Karpas-422 (cell line): ENCODE data around the gene ST6GALNAC6. TPM values are rescaled to one million over a fixed set of nuclear protein-coding genes. Genes with fewer than 3 reads are reported as not detected.

ENCODE experiments used
- DNase-seq: peaks from one replicate; pipeline ENCODE4 v3.0.0-alpha.2; 2015
- H2AFZ ChIP-seq: fragments of 200-600 bp; sonication (generic); 2 replicates; pipeline ENCODE4 v1.6.1; 2014; ENCODE audit warnings: antibody characterized with exemption, low read length, mixed read lengths
- H3K27ac ChIP-seq: fragments of 200-600 bp; sonication (generic); 2 replicates; pipeline ENCODE4 v1.5.1; 2014; ENCODE audit warnings: mild to moderate bottlenecking, low read length, moderate library complexity
- H3K27me3 ChIP-seq: fragments of 200-600 bp; sonication (generic); 2 replicates; pipeline ENCODE4 v1.6.1; 2014; ENCODE audit warnings: low read length, mixed read lengths
- H3K36me3 ChIP-seq: fragments of 200-600 bp; sonication (generic); 2 replicates; pipeline ENCODE4 v1.6.1; 2014; ENCODE audit warnings: low read length, mixed read lengths; ENCODE audit not compliant: insufficient read depth
- H3K4me1 ChIP-seq: fragments of 200-600 bp; sonication (generic); 2 replicates; pipeline ENCODE4 v1.6.1; 2014; ENCODE audit warnings: mild to moderate bottlenecking, low read length, mixed read lengths
- H3K4me2 ChIP-seq: fragments of 200-600 bp; sonication (generic); 2 replicates; pipeline ENCODE4 v1.6.1; 2014; ENCODE audit warnings: low read length, low read depth, mild to moderate bottlenecking; ENCODE audit not compliant: poor library complexity, severe bottlenecking
- H3K4me3 ChIP-seq: fragments of 200-600 bp; sonication (generic); 2 replicates; pipeline ENCODE4 v1.5.1; 2014; ENCODE audit warnings: mild to moderate bottlenecking, antibody characterized with exemption, low read length, mixed read lengths
- H3K79me2 ChIP-seq: fragments of 200-600 bp; sonication (generic); 2 replicates; pipeline ENCODE4 v1.6.1; 2014; ENCODE audit warnings: mild to moderate bottlenecking, low read length, mixed read lengths
- H3K9ac ChIP-seq: fragments of 200-600 bp; sonication (generic); 2 replicates; pipeline ENCODE4 v1.6.0; 2014; ENCODE audit warnings: low read length
- H3K9me2 ChIP-seq: fragments of 200-600 bp; sonication (generic), shearing (Covaris generic); replicated peaks from 2 replicates; pipeline ENCODE4 v1.6.0; 2014; ENCODE audit warnings: mild to moderate bottlenecking, low read length, moderate library complexity; ENCODE audit not compliant: insufficient read depth
- H3K9me3 ChIP-seq: fragments of 300-700, 200-600 bp; sonication (generic); 2 replicates; pipeline ENCODE4 v1.6.1; 2014; ENCODE audit warnings: low read length, mixed read lengths
- H4K20me1 ChIP-seq: fragments of 200-600 bp; sonication (generic); 2 replicates; pipeline ENCODE4 v1.6.1; 2014; ENCODE audit warnings: mild to moderate bottlenecking, antibody characterized with exemption, low read length, low read depth; ENCODE audit not compliant: insufficient read depth
- total RNA-seq: library from RNA; depleted of rRNA; stranded (reverse); fragments of >200 nt; shearing (Covaris generic); gene quantifications from 2 replicates; pipeline ENCODE4 v1.2.3, GENCODE V29; 2014; ENCODE audit warnings: low replicate concordance

The ST6GALNAC6 gene
- total RNA-seq, 1 experiment from 2014 or later, result 21.7 TPM

GRCh38 chr9:127858041-127858512 is 41.3 kb downstream of the ST6GALNAC6 start:
- Histone ChIP-seq H2AFZ (no peak overlapping the region), H3K4me1 (no peaks in the 10 kb centered on the region)

GRCh38 chr9:127857278-127857677 is 42.1 kb downstream of the ST6GALNAC6 start:
- Histone ChIP-seq H2AFZ (no peak overlapping the region), H3K27me3 (no peaks in the 10 kb centered on the region), H3K9me2 (no peaks in the 10 kb centered on the region), H3K79me2 (no peaks in the 10 kb centered on the region), H4K20me1 (no peaks in the 10 kb centered on the region), H3K9me3 (no peaks in the 10 kb centered on the region), H3K4me2 (no peak overlapping the region), H3K36me3 (no peaks in the 10 kb centered on the region), H3K27ac (no peak overlapping the region), H3K9ac (no peak overlapping the region), H3K4me1 (no peaks in the 10 kb centered on the region), H3K4me3 (no peak overlapping the region)
- DNase-seq, result no peak

More at GRCh38 chr9:127858041-127858512, 41.3 kb downstream of the ST6GALNAC6 start:
- Histone ChIP-seq H3K36me3 (no peaks in the 10 kb centered on the region), H3K79me2 (no peaks in the 10 kb centered on the region), H3K9ac (no peak overlapping the region), H4K20me1 (no peaks in the 10 kb centered on the region), H3K4me3 (no peak overlapping the region), H3K9me2 (no peaks in the 10 kb centered on the region), H3K27ac (no peak overlapping the region), H3K27me3 (no peaks in the 10 kb centered on the region), H3K4me2 (no peak overlapping the region), H3K9me3 (no peaks in the 10 kb centered on the region)
- DNase-seq, result no peak

GRCh38 chr9:127856729-127857116 is 42.7 kb downstream of the ST6GALNAC6 start:
- Histone ChIP-seq H3K27me3 (no peaks in the 10 kb centered on the region), H3K9me3 (no peaks in the 10 kb centered on the region), H3K4me3 (no peak overlapping the region), H3K9ac (no peak overlapping the region), H4K20me1 (no peaks in the 10 kb centered on the region), H2AFZ (no peak overlapping the region), H3K9me2 (no peaks in the 10 kb centered on the region), H3K36me3 (no peaks in the 10 kb centered on the region), H3K4me2 (no peak overlapping the region), H3K79me2 (no peaks in the 10 kb centered on the region), H3K4me1 (no peaks in the 10 kb centered on the region), H3K27ac (no peak overlapping the region)
- no peak for DNase-seq

GRCh38 chr9:127856094-127856728 is 43.2 kb downstream of the ST6GALNAC6 start:
- H3K9me3 ChIP-seq, result no peaks in the 10 kb centered on the region
- no peaks in the 10 kb centered on the region for H3K79me2 ChIP-seq
- H3K36me3 ChIP-seq, result no peaks in the 10 kb centered on the region
- no peaks in the 10 kb centered on the region for H3K27me3 ChIP-seq
- H3K27ac ChIP-seq, result no peak overlapping the region
- no peak overlapping the region for H3K9ac ChIP-seq
- no peak for DNase-seq
- no peaks in the 10 kb centered on the region for H3K4me1 ChIP-seq
- H4K20me1 ChIP-seq, result no peaks in the 10 kb centered on the region
- no peaks in the 10 kb centered on the region for H3K9me2 ChIP-seq
- no peak overlapping the region for H3K4me2 ChIP-seq
- no peak overlapping the region for H3K4me3 ChIP-seq
- H2AFZ ChIP-seq, result no peak overlapping the region

- DNase-seq, result no peak
- Histone ChIP-seq H2AFZ (no peak overlapping the region), H3K27me3 (no peaks in the 10 kb centered on the region), H3K79me2 (no peaks in the 10 kb centered on the region), H3K9ac (no peak overlapping the region), H3K4me3 (no peak overlapping the region), H4K20me1 (no peaks in the 10 kb centered on the region), H3K4me2 (no peak overlapping the region), H3K27ac (no peak overlapping the region), H3K9me3 (no peaks in the 10 kb centered on the region), H3K36me3 (no peaks in the 10 kb centered on the region), H3K4me1 (no peaks in the 10 kb centered on the region), H3K9me2 (no peaks in the 10 kb centered on the region)
Measured at GRCh38 chr9:127855522-127855921, 43.9 kb downstream of the ST6GALNAC6 start.

- H3K9me2 ChIP-seq, result no peaks in the 10 kb centered on the region
- no peak overlapping the region for H3K4me3 ChIP-seq
- no peaks in the 10 kb centered on the region for H3K4me1 ChIP-seq
- H3K36me3 ChIP-seq, result no peaks in the 10 kb centered on the region
- H3K79me2 ChIP-seq, result no peaks in the 10 kb centered on the region
- no peak overlapping the region for H3K27ac ChIP-seq
- H3K27me3 ChIP-seq, result no peaks in the 10 kb centered on the region
- H2AFZ ChIP-seq, result no peak overlapping the region
- no peak for DNase-seq
- no peaks in the 10 kb centered on the region for H4K20me1 ChIP-seq
- H3K9ac ChIP-seq, result no peak overlapping the region
- peaks cover under 1% of the 10 kb centered on the region; the same call in 1 of the 2 replicates for H3K9me3 ChIP-seq
- no peak overlapping the region for H3K4me2 ChIP-seq
Measured at GRCh38 chr9:127854960-127855359, 44.4 kb downstream of the ST6GALNAC6 start.

GRCh38 chr9:127854184-127854806 is 45.1 kb downstream of the ST6GALNAC6 start, which contains the start of gene ENG:
ENG (minus strand) TSS chr9:127854658; CDS start chr9:127854355, 303 bp downstream.
- H3K4me2 ChIP-seq, result no peak within 1 kb of the TSS
- H3K79me2 ChIP-seq, result no peaks in the 10 kb centered on the region
- no peaks in the 10 kb centered on the region; the same call in 1 of the 2 replicates for H3K27me3 ChIP-seq
- DNase-seq, result no peak
- H3K27ac ChIP-seq, result no peak within 1 kb of the TSS
- no peak within 1 kb of the TSS for H3K4me3 ChIP-seq
- H3K9ac ChIP-seq, result no peak within 1 kb of the TSS
- no peak within 1 kb of the TSS for H2AFZ ChIP-seq
- H3K4me1 ChIP-seq, result no peaks in the 10 kb centered on the region
- no peaks in the 10 kb centered on the region for H4K20me1 ChIP-seq
- peaks cover 7% of the 10 kb centered on the region for H3K9me3 ChIP-seq
- no peaks in the 10 kb centered on the region for H3K9me2 ChIP-seq
- peaks cover 2% of the 10 kb centered on the region; the same call in 1 of the 2 replicates for H3K36me3 ChIP-seq

- Histone ChIP-seq H3K9me2 (no peaks in the 10 kb centered on the region), H3K9ac (no peak overlapping the region), H3K27ac (no peak overlapping the region), H3K36me3 (peaks cover 3% of the 10 kb centered on the region; the same call in 1 of the 2 replicates), H3K79me2 (no peaks in the 10 kb centered on the region), H2AFZ (no peak overlapping the region), H3K4me3 (no peak overlapping the region), H4K20me1 (no peaks in the 10 kb centered on the region), H3K9me3 (peaks cover 9% of the 10 kb centered on the region), H3K27me3 (no peaks in the 10 kb centered on the region; the same call in 1 of the 2 replicates), H3K4me2 (no peak overlapping the region), H3K4me1 (no peaks in the 10 kb centered on the region)
- DNase-seq, result no peak
Measured at GRCh38 chr9:127853312-127854183, 45.9 kb downstream of the ST6GALNAC6 start.
